ENCODE measurements around the gene PKHD1.

DNA sequence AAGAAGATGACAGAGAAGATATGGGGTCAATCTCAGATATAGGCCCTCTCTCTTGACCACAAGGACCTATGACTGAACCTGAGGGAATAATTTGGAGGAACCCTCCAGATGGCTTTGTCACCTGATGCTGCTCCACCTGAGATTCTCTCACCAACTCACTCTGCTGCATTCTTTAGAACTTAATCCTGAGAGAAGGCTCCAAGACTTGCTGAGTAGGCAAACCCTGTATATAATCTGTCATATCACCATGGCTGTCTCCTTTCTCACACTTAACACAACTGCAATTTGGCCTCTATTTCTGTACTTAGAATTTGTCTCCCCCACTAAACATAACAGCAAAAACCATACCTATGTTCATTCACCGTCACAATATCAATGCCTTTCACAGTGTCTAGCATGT lies 172.3 kb downstream of the PKHD1 start:
- TF ChIP-seq, protein P1, sequence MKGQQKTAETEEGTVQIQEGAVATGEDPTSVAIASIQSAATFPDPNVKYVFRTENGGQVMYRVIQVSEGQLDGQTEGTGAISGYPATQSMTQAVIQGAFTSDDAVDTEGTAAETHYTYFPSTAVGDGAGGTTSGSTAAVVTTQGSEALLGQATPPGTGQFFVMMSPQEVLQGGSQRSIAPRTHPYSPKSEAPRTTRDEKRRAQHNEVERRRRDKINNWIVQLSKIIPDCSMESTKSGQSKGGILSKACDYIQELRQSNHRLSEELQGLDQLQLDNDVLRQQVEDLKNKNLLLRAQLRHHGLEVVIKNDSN (IDR thresholded peaks at IDR 0.05) = no peak
- TF ChIP-seq NFIC (IDR thresholded peaks at IDR 0.05) = no peak
- TF ChIP-seq RAD21 (IDR thresholded peaks at IDR 0.05; ENCODE audit: low read depth) = no peak
- TF ChIP-seq ZBTB7A (IDR thresholded peaks at IDR 0.05; ENCODE audit: low read depth) = no peak

Data from Ishikawa (cell line).